Testis (tissue), 2 donors: Measurements from ENCODE around the gene LRMDA.

Experiments used
- POLR2A ChIP-seq: fragments of 450-650 bp; IDR thresholded peaks from one replicate; pipeline ENCODE4 v1.6.1; 2017; ENCODE audit warnings: antibody characterized with exemption, mild to moderate bottlenecking, moderate library complexity
- TF ChIP-seq, protein P1 (sequence below), 3 experiments: fragments of 450-650 bp in 2 of 3; fragments of 200-600 bp in 1 of 3; sonication (generic) in 1 of 3; IDR thresholded peaks; one replicate each; pipeline ENCODE4 v1.5.1; 2016 to 2019; ENCODE audit warnings: antibody characterized with exemption in 3 of 3, mild to moderate bottlenecking in 2 of 3, moderate library complexity in 1 of 3

DNA sequence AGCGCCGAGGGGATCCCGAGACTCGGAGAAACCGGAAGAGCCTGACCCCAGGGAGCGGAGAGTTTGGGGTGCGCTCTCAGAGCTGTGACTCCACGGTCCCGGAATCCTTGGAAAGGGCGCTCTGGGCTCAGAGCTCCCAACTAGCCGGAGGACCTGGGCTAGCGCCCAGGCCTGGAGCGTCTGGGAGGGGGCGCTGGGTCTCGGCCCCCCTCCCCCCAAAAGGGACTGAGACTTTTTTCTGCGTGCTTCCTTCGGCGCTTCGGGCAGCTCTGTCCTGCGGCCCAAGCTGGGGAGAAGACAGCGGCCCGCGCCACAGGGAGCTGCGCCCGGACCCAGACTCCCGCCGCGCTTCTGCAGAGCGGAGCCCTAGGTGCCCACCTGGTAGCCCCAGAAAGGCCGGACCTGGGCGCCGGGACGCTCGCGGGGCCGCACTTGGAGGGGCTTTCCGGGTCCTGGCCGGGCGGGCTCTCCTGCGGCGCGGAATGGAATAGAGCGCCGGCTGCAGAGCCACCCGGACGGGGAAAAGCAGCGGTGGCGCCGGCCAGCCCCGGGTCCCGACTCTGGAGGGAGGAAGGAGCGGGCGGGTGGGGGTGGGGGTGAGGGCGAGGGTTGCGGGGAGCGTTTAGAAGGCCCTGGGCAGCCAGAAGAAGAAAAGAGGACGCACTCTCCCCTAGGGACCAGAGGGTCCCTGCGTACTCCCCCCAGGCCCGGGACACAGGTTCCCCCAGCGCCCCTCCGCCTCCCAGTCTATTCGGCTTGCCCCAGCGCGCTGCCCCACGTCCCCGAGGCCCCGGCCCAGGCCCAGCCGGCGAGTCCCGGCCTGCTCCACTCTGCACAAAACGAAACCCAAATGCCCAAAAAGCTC lies 34.6 kb upstream of the LRMDA start:
- TF ChIP-seq, protein P1, sequence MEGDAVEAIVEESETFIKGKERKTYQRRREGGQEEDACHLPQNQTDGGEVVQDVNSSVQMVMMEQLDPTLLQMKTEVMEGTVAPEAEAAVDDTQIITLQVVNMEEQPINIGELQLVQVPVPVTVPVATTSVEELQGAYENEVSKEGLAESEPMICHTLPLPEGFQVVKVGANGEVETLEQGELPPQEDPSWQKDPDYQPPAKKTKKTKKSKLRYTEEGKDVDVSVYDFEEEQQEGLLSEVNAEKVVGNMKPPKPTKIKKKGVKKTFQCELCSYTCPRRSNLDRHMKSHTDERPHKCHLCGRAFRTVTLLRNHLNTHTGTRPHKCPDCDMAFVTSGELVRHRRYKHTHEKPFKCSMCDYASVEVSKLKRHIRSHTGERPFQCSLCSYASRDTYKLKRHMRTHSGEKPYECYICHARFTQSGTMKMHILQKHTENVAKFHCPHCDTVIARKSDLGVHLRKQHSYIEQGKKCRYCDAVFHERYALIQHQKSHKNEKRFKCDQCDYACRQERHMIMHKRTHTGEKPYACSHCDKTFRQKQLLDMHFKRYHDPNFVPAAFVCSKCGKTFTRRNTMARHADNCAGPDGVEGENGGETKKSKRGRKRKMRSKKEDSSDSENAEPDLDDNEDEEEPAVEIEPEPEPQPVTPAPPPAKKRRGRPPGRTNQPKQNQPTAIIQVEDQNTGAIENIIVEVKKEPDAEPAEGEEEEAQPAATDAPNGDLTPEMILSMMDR (IDR thresholded peaks at IDR 0.05) = no peak
- TF ChIP-seq POLR2A = no peak
